Neural cell (in vitro differentiated cells): Measurements from ENCODE around the gene DLG2. TPM values are rescaled to one million over a fixed set of nuclear protein-coding genes. Genes with fewer than 3 reads are reported as not detected.

Source experiments
- H2AFZ ChIP-seq: fragments of 200-600, 300-800 bp; sonication (generic), shearing (Covaris generic); 2 replicates; pipeline ENCODE4 v1.6.0; 2014; ENCODE audit warnings: low read depth, mild to moderate bottlenecking, antibody characterized with exemption, low read length, moderate library complexity
- H3F3A ChIP-seq: fragments of 200-600 bp; shearing (Covaris generic); 2 replicates; pipeline ENCODE4 v1.6.1; 2016; ENCODE audit warnings: mild to moderate bottlenecking, moderate library complexity, mixed read lengths, antibody characterized with exemption, low read length; ENCODE audit not compliant: insufficient read depth, poor library complexity, severe bottlenecking
- H3K27ac ChIP-seq: fragments of 200-600, 300-800 bp; sonication (generic), shearing (Covaris generic); 2 replicates; pipeline ENCODE4 v1.5.1; 2014; ENCODE audit warnings: mild to moderate bottlenecking, low read length, moderate library complexity
- H3K27me3 ChIP-seq: fragments of 300-800, 200-600 bp; sonication (generic), shearing (Covaris generic); 2 replicates; pipeline ENCODE4 v1.6.0; 2014; ENCODE audit warnings: mild to moderate bottlenecking, low read depth, low read length, moderate library complexity; ENCODE audit not compliant: insufficient read depth
- H3K36me3 ChIP-seq: fragments of 300-800, 200-600 bp; sonication (generic), shearing (Covaris generic); 2 replicates; pipeline ENCODE4 v1.5.1; 2014; ENCODE audit warnings: mild to moderate bottlenecking, antibody characterized with exemption, low read length, moderate library complexity; ENCODE audit not compliant: insufficient read depth
- H3K4me2 ChIP-seq: fragments of 300-800, 200-600 bp; sonication (generic), shearing (Covaris generic); 2 replicates; pipeline ENCODE4 v1.6.0; 2014; ENCODE audit warnings: mild to moderate bottlenecking, low read length
- H3K4me3 ChIP-seq: fragments of 300-800, 200-600 bp; sonication (generic), shearing (Covaris generic); 2 replicates; pipeline ENCODE4 v1.5.1; 2014; ENCODE audit warnings: mild to moderate bottlenecking, low read length, moderate library complexity
- H3K79me2 ChIP-seq: fragments of 200-600 bp; shearing (Covaris generic); replicated peaks from 2 replicates; pipeline ENCODE4 v1.6.0; 2014; ENCODE audit warnings: mild to moderate bottlenecking, low read length, moderate library complexity; ENCODE audit not compliant: insufficient read depth
- H3K9ac ChIP-seq: fragments of 300-800, 200-600 bp; sonication (generic), shearing (Covaris generic); 2 replicates; pipeline ENCODE4 v1.6.1; 2016; ENCODE audit warnings: mild to moderate bottlenecking, low read length, mixed read lengths
- H3K9me2 ChIP-seq: fragments of 200-600 bp; shearing (Covaris generic); 2 replicates; pipeline ENCODE4 v1.6.1; 2016; ENCODE audit warnings: mild to moderate bottlenecking, low read length, mixed read lengths; ENCODE audit not compliant: insufficient read depth
- H3K9me3 ChIP-seq: fragments of 200-600, 300-800 bp; sonication (generic), shearing (Covaris generic); 2 replicates; pipeline ENCODE4 v1.6.1; 2016; ENCODE audit warnings: mild to moderate bottlenecking, mixed run types, low read length, moderate library complexity, mixed read lengths
- H4K20me1 ChIP-seq: fragments of 200-600 bp; shearing (Covaris generic); 2 replicates; pipeline ENCODE4 v1.6.1; 2016; ENCODE audit warnings: mild to moderate bottlenecking, mixed run types; ENCODE audit not compliant: insufficient read depth
- EP300 ChIP-seq: fragments of 450-650 bp; conservative IDR thresholded peaks from 2 replicates; pipeline ENCODE4 v1.6.1; 2014; ENCODE audit warnings: antibody characterized with exemption, mild to moderate bottlenecking, moderate library complexity; ENCODE audit not compliant: poor library complexity, severe bottlenecking
- EZH2 ChIP-seq: fragments of 200-600, 300-800 bp; shearing (Covaris generic), sonication (generic); IDR thresholded peaks from 2 replicates; pipeline ENCODE4 v1.6.1; 2014; ENCODE audit warnings: antibody characterized with exemption, low read length, borderline replicate concordance, mild to moderate bottlenecking; ENCODE audit not compliant: insufficient read depth, poor library complexity, severe bottlenecking
- MXI1 ChIP-seq: fragments of 450-650 bp; conservative IDR thresholded peaks from 2 replicates; pipeline ENCODE4 v1.6.1; 2014; ENCODE audit warnings: antibody characterized with exemption, mild to moderate bottlenecking; ENCODE audit not compliant: poor library complexity, severe bottlenecking
- POLR2AphosphoS5 ChIP-seq: IDR thresholded peaks from 2 replicates; pipeline ENCODE4 v1.6.1; 2012
- RAD21 ChIP-seq: fragments of 450-650 bp; conservative IDR thresholded peaks from 2 replicates; pipeline ENCODE4 v1.6.1; 2014; ENCODE audit warnings: antibody characterized with exemption, mild to moderate bottlenecking, moderate library complexity
- SMC3 ChIP-seq: fragments of 450-650 bp; conservative IDR thresholded peaks from 2 replicates; pipeline ENCODE4 v1.6.1; 2014; ENCODE audit warnings: antibody characterized with exemption, mild to moderate bottlenecking, moderate library complexity; ENCODE audit not compliant: poor library complexity
- TAF1 ChIP-seq: IDR thresholded peaks from 2 replicates; pipeline ENCODE4 v1.6.1; 2012; ENCODE audit warnings: low read depth
- polyA plus RNA-seq: library from polyadenylated mRNA; depleted of rRNA; stranded (reverse); fragments of >200 nt; gene quantifications from 2 replicates; pipeline ENCODE4 v1.2.3, GENCODE V29; 2014
- TF ChIP-seq, protein P1 (sequence below): IDR thresholded peaks from 2 replicates; pipeline ENCODE4 v1.6.1; 2012; ENCODE audit warnings: borderline replicate concordance
- TF ChIP-seq, protein P2 (sequence below): fragments of 450-650 bp; IDR thresholded peaks from 2 replicates; pipeline ENCODE4 v1.5.1; 2014; ENCODE audit warnings: antibody characterized with exemption, mild to moderate bottlenecking, moderate library complexity; ENCODE audit not compliant: poor library complexity, severe bottlenecking

The DLG2 gene
- polyA plus RNA-seq, 1 donor from 2014 or later: 179 TPM

- Histone ChIP-seq H3K36me3 (no peaks in the 10 kb centered on the region), H2AFZ (no peak overlapping the region), H3K9me2 (no peaks in the 10 kb centered on the region), H3K79me2 (no peaks in the 10 kb centered on the region), H3K4me2 (no peak overlapping the region), H3K9ac (no peak overlapping the region), H3K27ac (no peak overlapping the region), H3K9me3 (peaks cover 3% of the 10 kb centered on the region), H3K27me3 (no peaks in the 10 kb centered on the region), H3F3A (no peaks in the 10 kb centered on the region), H4K20me1 (no peaks in the 10 kb centered on the region), H3K4me3 (no peak overlapping the region)
- TF ChIP-seq TAF1 (no peak), SMC3 (no peak), EZH2 (no peak), EP300 (no peak)
- TF ChIP-seq, protein P1, sequence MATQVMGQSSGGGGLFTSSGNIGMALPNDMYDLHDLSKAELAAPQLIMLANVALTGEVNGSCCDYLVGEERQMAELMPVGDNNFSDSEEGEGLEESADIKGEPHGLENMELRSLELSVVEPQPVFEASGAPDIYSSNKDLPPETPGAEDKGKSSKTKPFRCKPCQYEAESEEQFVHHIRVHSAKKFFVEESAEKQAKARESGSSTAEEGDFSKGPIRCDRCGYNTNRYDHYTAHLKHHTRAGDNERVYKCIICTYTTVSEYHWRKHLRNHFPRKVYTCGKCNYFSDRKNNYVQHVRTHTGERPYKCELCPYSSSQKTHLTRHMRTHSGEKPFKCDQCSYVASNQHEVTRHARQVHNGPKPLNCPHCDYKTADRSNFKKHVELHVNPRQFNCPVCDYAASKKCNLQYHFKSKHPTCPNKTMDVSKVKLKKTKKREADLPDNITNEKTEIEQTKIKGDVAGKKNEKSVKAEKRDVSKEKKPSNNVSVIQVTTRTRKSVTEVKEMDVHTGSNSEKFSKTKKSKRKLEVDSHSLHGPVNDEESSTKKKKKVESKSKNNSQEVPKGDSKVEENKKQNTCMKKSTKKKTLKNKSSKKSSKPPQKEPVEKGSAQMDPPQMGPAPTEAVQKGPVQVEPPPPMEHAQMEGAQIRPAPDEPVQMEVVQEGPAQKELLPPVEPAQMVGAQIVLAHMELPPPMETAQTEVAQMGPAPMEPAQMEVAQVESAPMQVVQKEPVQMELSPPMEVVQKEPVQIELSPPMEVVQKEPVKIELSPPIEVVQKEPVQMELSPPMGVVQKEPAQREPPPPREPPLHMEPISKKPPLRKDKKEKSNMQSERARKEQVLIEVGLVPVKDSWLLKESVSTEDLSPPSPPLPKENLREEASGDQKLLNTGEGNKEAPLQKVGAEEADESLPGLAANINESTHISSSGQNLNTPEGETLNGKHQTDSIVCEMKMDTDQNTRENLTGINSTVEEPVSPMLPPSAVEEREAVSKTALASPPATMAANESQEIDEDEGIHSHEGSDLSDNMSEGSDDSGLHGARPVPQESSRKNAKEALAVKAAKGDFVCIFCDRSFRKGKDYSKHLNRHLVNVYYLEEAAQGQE: no peak
Observed at GRCh38 chr11:85438328-85438727, 188.8 kb downstream of the DLG2 start.

- Histone ChIP-seq H4K20me1 (no peaks in the 10 kb centered on the region), H3K9me2 (no peaks in the 10 kb centered on the region), H3F3A (no peaks in the 10 kb centered on the region), H3K4me2 (no peak overlapping the region), H3K9ac (no peak overlapping the region), H3K9me3 (peaks cover under 1% of the 10 kb centered on the region), H3K79me2 (no peaks in the 10 kb centered on the region), H3K4me3 (no peak overlapping the region), H2AFZ (no peak overlapping the region), H3K36me3 (no peaks in the 10 kb centered on the region), H3K27ac (no peak overlapping the region), H3K27me3 (no peaks in the 10 kb centered on the region)
- TF ChIP-seq MXI1 (no peak), POLR2AphosphoS5 (no peak), EP300 (no peak), RAD21 (no peak), TAF1 (no peak), EZH2 (no peak)
- TF ChIP-seq, protein P2, sequence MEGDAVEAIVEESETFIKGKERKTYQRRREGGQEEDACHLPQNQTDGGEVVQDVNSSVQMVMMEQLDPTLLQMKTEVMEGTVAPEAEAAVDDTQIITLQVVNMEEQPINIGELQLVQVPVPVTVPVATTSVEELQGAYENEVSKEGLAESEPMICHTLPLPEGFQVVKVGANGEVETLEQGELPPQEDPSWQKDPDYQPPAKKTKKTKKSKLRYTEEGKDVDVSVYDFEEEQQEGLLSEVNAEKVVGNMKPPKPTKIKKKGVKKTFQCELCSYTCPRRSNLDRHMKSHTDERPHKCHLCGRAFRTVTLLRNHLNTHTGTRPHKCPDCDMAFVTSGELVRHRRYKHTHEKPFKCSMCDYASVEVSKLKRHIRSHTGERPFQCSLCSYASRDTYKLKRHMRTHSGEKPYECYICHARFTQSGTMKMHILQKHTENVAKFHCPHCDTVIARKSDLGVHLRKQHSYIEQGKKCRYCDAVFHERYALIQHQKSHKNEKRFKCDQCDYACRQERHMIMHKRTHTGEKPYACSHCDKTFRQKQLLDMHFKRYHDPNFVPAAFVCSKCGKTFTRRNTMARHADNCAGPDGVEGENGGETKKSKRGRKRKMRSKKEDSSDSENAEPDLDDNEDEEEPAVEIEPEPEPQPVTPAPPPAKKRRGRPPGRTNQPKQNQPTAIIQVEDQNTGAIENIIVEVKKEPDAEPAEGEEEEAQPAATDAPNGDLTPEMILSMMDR: no peak
- TF ChIP-seq, protein P1: no peak
Observed at GRCh38 chr11:85431319-85431718, 195.8 kb downstream of the DLG2 start.
